HepG2 (cell line): ENCODE measurements around the gene APOC3. TPM values are rescaled to one million over a fixed set of nuclear protein-coding genes. Genes with fewer than 3 reads are reported as not detected.
A peak's percentile ranks its signal among the peaks of the same experiment; 100 is the strongest.

Experiments used
- ARID5B ChIP-seq: IDR thresholded peaks from 2 replicates; pipeline ENCODE4 v1.4.0; 2020; ENCODE audit warnings: mild to moderate bottlenecking, missing genetic modification reagents
- BCL6 ChIP-seq: IDR thresholded peaks from 2 replicates; pipeline ENCODE4 v1.6.1; 2016; ENCODE audit warnings: missing genetic modification reagents, missing compliant biosample characterization
- CTCF ChIP-seq: sonication (generic); formaldehyde crosslinking; IDR thresholded peaks from 2 replicates; pipeline ENCODE4 v1.5.0; 2020; ENCODE audit warnings: mild to moderate bottlenecking, missing genetic modification reagents, moderate library complexity
- FOXA1 ChIP-seq, 2 experiments: fragments of 450-650 bp in 1 of 2; sonication (generic) in 1 of 2; formaldehyde crosslinking in 1 of 2; IDR thresholded peaks; 2 replicates each; pipeline versions ENCODE4 v1.4.0 to v1.6.1; 2016 to 2020; ENCODE audit warnings: missing genetic modification reagents in 1 of 2
- PAXIP1 ChIP-seq: sonication (generic); formaldehyde crosslinking; conservative IDR thresholded peaks from 2 replicates; pipeline ENCODE4 v1.4.0; 2020; ENCODE audit warnings: mild to moderate bottlenecking, missing genetic modification reagents, moderate library complexity
- SNAPC5 ChIP-seq: sonication (generic); formaldehyde crosslinking; IDR thresholded peaks from 2 replicates; pipeline ENCODE4 v1.8.1; 2023; ENCODE audit warnings: mild to moderate bottlenecking, missing genetic modification reagents, borderline replicate concordance
- SOX13 ChIP-seq, 3 experiments: fragments of 450-650 bp in 1 of 3; sonication (generic) in 1 of 3; formaldehyde crosslinking in 1 of 3; IDR thresholded peaks in 2 of 3; conservative IDR thresholded peaks in 1 of 3; 2 replicates each; pipeline versions ENCODE4 v1.5.0 to v1.6.1; 2016 to 2020; ENCODE audit warnings: antibody characterized with exemption in 1 of 3, mild to moderate bottlenecking in 1 of 3, missing compliant biosample characterization in 1 of 3, missing genetic modification reagents in 1 of 3, moderate library complexity in 1 of 3
- SOX5 ChIP-seq: IDR thresholded peaks from 2 replicates; pipeline ENCODE4 v1.6.1; 2016; ENCODE audit warnings: borderline replicate concordance
- STAG1 ChIP-seq: sonication (generic); formaldehyde crosslinking; IDR thresholded peaks from 2 replicates; pipeline ENCODE4 v1.4.0; 2020; ENCODE audit warnings: missing genetic modification reagents
- TCF7L2 ChIP-seq: IDR thresholded peaks from 2 replicates; pipeline ENCODE4 v1.6.1; 2011; ENCODE audit warnings: mild to moderate bottlenecking, low read depth, low read length, moderate library complexity
- ZNF749 ChIP-seq: sonication (generic); formaldehyde crosslinking; IDR thresholded peaks from 2 replicates; pipeline ENCODE4 v1.8.0; 2022; ENCODE audit warnings: mild to moderate bottlenecking, missing genetic modification reagents, moderate library complexity, borderline replicate concordance
- polyA plus RNA-seq, 8 experiments: library from polyadenylated mRNA; depleted of rRNA in 3 of 8; stranded (reverse) in 7 of 8; unstranded in 1 of 8; fragments of >200 nt; fragmentation: Illumina TruSeq in 4 of 8; extraction: Trizol in 4 of 8; gene quantifications; 2 replicates each; pipeline versions ENCODE4 v1.2.1 to v1.2.3, GENCODE V29; 2011 to 2016; ENCODE audit warnings: low read depth in 4 of 8, missing spikeins in 1 of 8, mixed read lengths in 1 of 8; ENCODE audit not compliant: insufficient read depth in 1 of 8
- total RNA-seq, 5 experiments: library from RNA; depleted of rRNA; stranded (reverse); fragments of >200 nt; fragmentation: Illumina TruSeq; extraction: Trizol; gene quantifications; 2 replicates each; pipeline ENCODE4 v1.2.3, GENCODE V29; 2016; ENCODE audit warnings: low read depth in 1 of 5

APOC3 gene
- total and polyA plus RNA-seq, 2 of the 13 experiments (the other 11 are each of a cell fraction or from before 2014, with no cell fraction given): 314 to 687 TPM

GRCh38 chr11:116869610-116870009 lies 39.9 kb downstream of the APOC3 start (continued):
- TF ChIP-seq CTCF (CRISPR knock-in tag) (peak; percentile 40), BCL6 (CRISPR knock-in tag) (0 out of 2 replicates have a peak, but pooled peaks have one; percentile 42), TCF7L2 (no peak), ARID5B (CRISPR knock-in tag) (0 out of 2 replicates have a peak, but pooled peaks have one; percentile 31), PAXIP1 (CRISPR knock-in tag) (peak; percentile 32; the same call in 1 of the 2 replicates), SNAPC5 (CRISPR knock-in tag) (no peak), FOXA1 (IDR thresholded peaks at IDR 0.05) (no peak), FOXA1 (CRISPR knock-in tag; IDR thresholded peaks at IDR 0.05) (peak; percentile 58; the same call in 1 of the 2 replicates), ZNF749 (CRISPR knock-in tag) (no peak), SOX5 (CRISPR knock-in tag) (peak; percentile 50; the same call in 1 of the 2 replicates), STAG1 (peak; percentile 51), SOX13 (IDR thresholded peaks at IDR 0.05) (no peak), SOX13 (CRISPR knock-in tag; conservative IDR thresholded peaks at IDR 0.05 in 1 of 2, IDR thresholded peaks at IDR 0.05 in 1 of 2) (peak in 1 of 2 experiments; percentile 78; a peak in 2 of 4 replicates)
